GM18505 (cell line): ENCODE data around the gene HSPA4L.

Experiments
- ATAC-seq: cut with Tn5 transposase; IDR thresholded peaks from one replicate; pipeline ENCODE4 v1.9.1; 2021; ENCODE audit not compliant: unreplicated experiment
- POLR2A ChIP-seq: IDR thresholded peaks from 4 replicates; pipeline ENCODE4 v1.6.1; 2011; ENCODE audit warnings: borderline replicate concordance; ENCODE audit not compliant: insufficient read depth, insufficient read length; ENCODE audit errors: extremely low read depth

HSPA4L gene

DNA sequence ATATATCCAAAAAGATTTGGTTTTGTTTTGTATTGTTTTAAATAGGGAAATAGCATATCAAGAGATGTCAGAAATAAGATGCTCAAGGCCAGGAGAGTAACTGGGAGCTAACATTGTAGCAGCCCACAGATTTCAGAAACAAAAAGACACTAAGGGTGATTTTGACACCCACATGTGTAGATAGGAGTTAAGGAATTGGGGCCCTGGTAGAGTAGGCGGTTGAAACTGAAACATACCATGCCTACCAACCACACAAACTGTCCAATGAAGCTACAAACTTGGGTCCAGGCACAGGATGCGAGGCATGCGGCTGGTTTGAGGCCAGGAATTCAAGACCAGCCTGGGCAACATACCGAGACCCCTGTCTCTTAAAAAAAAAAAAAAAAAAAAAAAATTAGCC lies 6.3 kb upstream of the HSPA4L start:
- no peak for ATAC-seq
- no peak for TF ChIP-seq POLR2A

DNA sequence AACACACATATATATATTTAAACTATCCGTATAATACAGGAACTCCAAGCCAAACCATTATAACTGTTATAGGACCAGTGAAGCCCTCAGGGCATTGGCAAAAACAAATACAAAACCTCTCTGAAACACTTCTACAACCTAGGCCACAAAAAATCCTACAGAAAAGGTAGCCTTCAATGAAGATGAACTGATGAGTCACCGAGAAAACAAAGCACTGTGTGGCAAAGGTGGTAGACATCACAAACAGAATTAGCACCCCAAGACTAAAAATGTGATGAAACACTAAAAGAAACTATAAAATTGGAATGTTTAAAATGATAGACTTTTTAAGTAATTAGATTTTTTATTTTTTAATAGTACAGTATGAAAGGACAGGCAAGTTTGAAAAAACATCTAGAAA lies 5.5 kb upstream of the HSPA4L start:
- no peak for ATAC-seq
- TF ChIP-seq POLR2A, result no peak

DNA sequence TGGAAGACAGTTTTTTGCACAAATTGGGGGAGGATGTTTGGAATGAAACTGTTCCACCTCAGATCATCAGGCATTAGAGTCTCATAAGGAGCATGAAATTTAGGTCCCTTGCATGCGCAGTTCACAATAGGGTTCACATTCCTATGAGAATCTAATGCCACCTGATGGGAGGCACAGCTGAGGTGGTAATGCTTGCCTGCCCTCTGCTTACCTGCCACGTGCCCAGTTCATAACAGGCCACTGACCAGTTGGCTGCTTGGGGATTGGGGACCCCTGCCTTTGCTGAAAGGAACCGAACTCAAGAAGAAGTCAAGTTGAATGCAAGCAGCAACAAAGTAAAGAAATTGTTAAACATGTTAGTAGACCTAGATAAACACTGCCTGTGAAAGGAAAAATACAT lies 4.6 kb upstream of the HSPA4L start:
- ATAC-seq, result no peak
- TF ChIP-seq POLR2A, result no peak

DNA sequence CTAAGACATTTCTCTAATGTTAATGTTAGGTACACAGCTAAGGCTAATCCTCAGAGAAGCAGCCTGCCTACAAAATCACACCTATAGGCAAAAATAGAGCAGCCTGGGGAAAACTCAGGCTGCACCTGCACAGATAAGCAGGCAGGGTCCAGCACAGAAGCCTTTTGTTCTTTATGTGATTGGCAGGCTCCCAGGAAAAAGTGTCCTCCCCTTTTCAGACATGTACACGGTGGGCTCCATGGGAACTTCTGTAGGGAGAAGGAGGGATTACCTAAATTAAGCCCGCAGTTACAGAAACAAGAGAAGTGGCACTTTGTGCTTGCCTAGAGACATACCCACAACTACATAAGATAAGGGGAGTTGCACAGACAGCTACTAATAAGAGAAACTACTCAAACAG lies 4.0 kb upstream of the HSPA4L start:
- no peak for ATAC-seq
- no peak for TF ChIP-seq POLR2A

DNA sequence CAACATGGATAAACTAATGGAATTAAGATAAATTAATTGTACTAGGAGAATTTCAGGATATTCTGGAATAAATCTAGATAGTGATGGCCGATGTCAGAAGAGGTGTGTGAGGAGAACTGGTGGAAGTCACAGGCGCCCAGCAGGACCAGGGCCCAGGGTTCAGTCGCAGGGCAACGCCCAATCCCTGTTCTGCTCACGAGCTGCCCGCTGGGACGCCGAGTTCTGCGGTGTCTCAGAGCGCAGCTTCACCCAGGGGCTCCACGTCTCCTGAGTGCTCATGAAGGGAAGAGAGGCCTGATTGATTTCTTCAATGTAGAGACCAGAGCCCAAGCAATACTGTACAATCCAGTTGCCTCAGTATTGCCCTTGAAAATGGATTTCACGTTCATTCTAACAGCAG lies 1.5 kb upstream of the HSPA4L start:
- ATAC-seq, result no peak
- TF ChIP-seq POLR2A, result no peak

DNA sequence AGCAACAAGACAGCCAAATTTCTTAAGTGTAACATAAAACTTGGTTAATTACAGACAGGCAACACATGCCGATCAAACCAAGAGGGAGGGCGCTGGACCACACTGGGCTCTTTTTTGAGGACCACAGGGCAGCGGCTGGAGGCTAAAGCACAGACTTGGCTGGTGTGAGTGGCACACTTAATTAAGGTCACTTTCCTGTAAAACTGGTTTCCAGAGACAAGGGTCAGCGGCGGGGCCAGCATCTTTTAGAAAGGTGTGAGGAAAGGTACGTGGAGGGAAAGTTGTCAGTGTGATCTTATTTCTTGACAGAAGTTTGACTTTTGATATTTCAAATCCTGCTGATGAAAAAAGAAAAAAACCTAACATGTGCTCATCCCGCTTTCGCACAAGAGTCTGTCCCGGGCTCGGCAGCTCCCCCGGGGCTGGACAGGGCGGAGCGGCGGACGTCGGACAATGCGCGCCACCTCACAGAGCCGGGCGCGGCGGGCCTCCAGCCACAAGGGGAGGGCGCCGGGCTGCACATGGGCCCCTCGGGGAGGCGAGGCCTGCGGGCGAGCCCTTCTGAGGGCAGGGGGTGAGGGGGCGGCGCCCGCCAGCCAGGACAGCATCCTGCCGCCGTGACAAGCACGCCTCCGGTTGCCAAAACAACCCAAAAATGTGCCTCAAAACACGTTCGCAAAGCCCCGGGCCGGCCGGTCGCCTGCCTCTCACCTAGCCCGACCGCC lies 660 bp upstream of the HSPA4L start:
- peak; percentile 33 for ATAC-seq
- no peak for TF ChIP-seq POLR2A

DNA sequence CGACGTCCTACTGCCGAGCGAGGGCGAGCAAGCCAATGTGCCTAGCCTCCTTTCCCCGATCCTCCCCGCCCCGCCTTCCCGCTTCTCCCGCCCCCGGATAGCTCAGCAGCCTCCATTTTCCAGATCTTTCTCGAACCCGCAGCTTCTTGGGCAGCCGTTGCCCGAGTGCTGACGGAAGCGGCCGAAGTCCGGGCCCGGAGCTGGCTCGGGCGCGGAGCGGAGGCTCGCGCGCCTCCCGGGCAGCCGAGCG lies 172 bp upstream of the HSPA4L start:
- ATAC-seq, result peak; percentile 81
- TF ChIP-seq POLR2A, result no peak

DNA sequence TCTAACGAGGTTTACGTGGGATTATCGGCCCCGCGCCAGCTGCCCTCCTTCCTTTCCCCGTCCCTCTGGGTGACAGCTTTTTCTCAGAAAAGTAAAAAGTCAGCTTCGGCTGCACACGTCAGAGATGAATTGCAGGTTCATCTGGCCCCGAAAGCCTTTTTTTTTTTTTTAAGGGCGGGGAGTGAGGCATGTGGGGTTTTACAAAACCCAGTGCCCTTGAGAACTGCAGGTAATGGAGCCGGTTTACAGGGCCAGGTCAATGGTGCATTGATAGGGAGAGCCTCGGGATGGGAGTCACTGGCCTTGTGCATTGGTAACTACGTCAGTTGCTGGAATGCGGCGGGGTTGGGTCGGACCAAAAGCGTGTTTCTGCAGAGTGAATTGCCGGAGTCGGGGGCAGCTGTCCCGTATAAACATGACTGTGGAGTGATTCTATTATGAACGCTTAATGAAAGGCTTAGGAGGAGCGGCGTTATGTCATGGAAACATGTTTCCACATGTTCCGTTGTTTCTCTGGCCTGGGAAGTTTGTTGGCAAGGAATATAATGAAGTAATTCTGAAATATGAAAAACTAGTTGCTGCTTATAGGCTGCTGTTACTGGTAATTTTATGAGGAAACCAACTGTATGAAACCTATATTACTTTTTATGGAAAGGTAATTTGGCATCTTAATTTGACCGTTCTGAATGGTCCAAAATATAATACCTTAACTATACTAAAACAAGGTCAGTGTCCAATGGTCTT lies 1.1 kb downstream of the HSPA4L start:
- TF ChIP-seq POLR2A, result no peak
- peak; percentile 10 for ATAC-seq

DNA sequence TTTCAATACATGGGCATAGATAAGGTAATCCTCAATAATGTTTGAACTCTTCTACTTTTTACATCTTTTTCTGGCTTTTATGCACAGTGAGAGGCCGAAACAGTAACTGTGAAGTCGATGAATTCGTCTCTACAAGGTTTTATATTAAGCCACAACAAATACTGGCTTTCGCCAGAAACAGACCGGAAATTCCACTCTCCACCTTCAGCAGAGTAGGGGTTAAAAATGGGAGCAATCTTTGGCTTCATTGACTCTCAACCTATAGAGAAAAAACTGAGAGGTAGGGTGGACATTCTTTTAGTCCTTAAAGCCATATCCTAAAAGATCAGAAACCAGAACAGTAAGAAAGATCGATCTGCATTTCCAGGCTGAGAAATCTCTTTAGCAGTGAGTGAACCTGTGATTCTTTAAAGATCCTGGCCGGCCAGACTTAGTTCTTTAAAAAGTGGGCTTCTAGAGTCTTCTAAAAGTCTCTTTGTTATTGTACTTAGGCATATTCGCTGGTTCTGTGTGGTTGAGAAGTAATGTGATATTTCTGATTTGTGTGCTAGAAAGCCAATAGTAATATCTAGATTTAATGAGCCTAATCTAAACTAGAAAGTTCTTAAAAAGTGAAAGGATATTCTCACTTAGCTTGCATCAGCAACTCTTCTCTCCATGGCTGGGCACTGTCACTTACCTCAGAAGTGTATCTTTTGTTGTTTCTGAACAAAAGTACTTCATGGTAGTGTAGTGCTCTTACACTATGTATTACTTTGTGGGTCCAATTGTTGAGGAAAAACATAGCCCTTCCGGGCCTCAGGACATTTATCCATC lies 2.0 kb downstream of the HSPA4L start:
- ATAC-seq, result no peak

DNA sequence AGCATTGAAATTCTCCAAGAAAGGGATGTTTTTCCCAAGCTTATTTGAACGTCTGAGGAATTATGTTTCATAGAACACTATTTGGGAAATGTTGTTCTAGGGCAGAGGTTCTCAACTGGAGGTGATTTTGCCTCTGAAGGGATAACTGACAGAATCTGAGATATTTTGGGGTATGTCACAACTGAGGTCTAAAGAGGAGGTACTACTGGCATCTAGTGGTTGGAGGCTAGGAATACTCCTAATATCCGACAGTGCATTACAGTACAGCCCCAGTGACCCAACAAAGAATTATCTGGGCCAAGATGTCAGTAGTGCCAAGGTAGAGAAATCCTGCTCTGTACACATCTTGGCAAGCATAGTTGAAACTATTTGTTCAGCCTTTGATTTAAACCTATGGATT lies 6.4 kb downstream of the HSPA4L start:
- ATAC-seq, result no peak
- TF ChIP-seq POLR2A, result no peak

More for the DNA sequence above, 2.0 kb downstream of the HSPA4L start:
- no peak for TF ChIP-seq POLR2A

DNA sequence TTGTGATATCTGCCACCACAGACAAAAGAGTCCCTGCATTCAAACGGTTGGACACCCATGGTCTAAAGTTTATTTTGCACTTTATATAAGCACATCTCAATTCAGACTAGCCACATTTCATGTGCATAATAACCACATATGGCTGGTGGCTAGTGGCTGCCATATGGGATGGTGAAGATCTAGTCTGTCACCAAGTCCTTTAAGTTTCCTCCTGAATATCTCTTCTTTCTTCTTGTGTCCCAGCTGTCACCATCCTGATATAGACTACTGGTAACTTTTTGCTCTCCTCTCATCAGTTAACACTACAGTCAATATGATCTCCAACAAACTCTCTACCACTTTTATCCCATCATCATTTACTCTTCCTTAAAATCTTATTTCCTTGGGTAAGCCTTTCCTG lies 9.3 kb downstream of the HSPA4L start:
- ATAC-seq, result no peak
- no peak for TF ChIP-seq POLR2A

DNA sequence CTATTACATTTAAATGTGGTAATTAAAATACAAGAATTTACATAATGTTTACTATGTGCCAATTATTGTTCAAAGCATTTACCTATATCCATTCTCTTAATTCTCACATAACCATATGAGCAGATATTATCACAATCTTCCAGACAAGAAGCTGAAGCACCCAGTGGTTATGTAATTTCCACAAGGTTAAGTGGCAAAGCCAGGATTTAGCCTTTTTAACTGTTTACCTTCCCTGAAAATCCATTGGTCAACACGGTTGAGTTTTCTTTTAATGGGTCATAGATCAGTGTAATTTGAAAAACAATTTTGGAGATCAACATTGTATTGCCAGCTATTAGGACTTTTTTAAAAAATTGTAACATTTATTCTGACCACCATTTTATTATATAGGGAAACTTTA lies 11.4 kb downstream of the HSPA4L start:
- TF ChIP-seq POLR2A, result no peak
- no peak for ATAC-seq

DNA sequence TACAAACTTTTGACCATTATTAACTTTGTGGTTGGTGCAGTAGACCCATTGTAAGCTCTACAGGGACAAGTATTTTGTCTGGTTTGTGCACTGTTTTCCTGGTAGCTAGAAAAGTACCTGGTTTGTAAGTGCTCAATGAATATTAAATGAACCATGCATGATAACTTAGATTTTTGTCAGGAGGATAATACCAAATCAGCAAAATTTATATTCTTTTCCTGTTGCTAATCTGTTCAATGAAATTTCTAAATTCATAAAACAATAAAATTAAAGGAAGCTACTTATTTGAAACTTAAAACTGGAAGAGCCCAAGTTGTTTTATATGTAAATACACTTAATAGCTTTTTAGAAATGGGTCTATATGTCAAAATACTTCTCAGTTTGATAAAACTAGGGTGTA lies 17.6 kb downstream of the HSPA4L start:
- ATAC-seq, result no peak
- TF ChIP-seq POLR2A, result no peak
